Fibroblast of lung (primary cell): Measurements from ENCODE around the gene UST. TPM values are rescaled to one million over a fixed set of nuclear protein-coding genes. Genes with fewer than 3 reads are reported as not detected.

ENCODE experiments used
- DNase-seq, 2 donors: peaks; one replicate each; pipeline versions ENCODE4 v3.0.0 to v3.0.0-alpha.2; 2010; ENCODE audit warnings: low read depth in 2 of 2
- H2AFZ ChIP-seq: 2 replicates; pipeline ENCODE4 v1.5.1; 2012; ENCODE audit warnings: low read length, control low read depth, inconsistent platforms
- H3K27ac ChIP-seq: 2 replicates; pipeline ENCODE4 v1.5.1; 2011; ENCODE audit warnings: low read length, control low read depth; ENCODE audit not compliant: insufficient read depth
- H3K27me3 ChIP-seq: 2 replicates; pipeline ENCODE4 v1.5.1; 2011; ENCODE audit warnings: mild to moderate bottlenecking, low read length; ENCODE audit not compliant: control insufficient read depth, insufficient read depth
- H3K36me3 ChIP-seq: 2 replicates; pipeline ENCODE4 v1.5.1; 2011; ENCODE audit warnings: low read length; ENCODE audit not compliant: control insufficient read depth, insufficient read depth
- H3K4me1 ChIP-seq: 2 replicates; pipeline ENCODE4 v1.5.1; 2011; ENCODE audit warnings: low read length; ENCODE audit not compliant: control insufficient read depth, insufficient read depth; ENCODE audit errors: extremely low read depth
- H3K4me2 ChIP-seq: 2 replicates; pipeline ENCODE4 v1.5.1; 2011; ENCODE audit warnings: low read length, control low read depth; ENCODE audit not compliant: insufficient read depth; ENCODE audit errors: extremely low read depth
- H3K4me3 ChIP-seq, 4 experiments: fragments of 200-600 bp in 1 of 4; sonication (generic) in 1 of 4; replicated peaks in 1 of 4; 2 replicates each; pipeline ENCODE4 v1.5.1; 2011 to 2016; ENCODE audit warnings: low read length in 4 of 4, low read depth in 3 of 4, mild to moderate bottlenecking in 3 of 4, control low read depth in 2 of 4, inconsistent platforms in 1 of 4, mixed read lengths in 1 of 4; ENCODE audit not compliant: insufficient read depth in 1 of 4; ENCODE audit errors: control extremely low read depth in 1 of 4
- H3K79me2 ChIP-seq: 2 replicates; pipeline ENCODE4 v1.5.1; 2012; ENCODE audit warnings: mild to moderate bottlenecking, low read length, inconsistent platforms; ENCODE audit not compliant: control insufficient read depth, insufficient read depth
- H3K9ac ChIP-seq: 2 replicates; pipeline ENCODE4 v1.5.1; 2011; ENCODE audit warnings: mild to moderate bottlenecking, low read length, control low read depth; ENCODE audit not compliant: insufficient read depth
- H3K9me3 ChIP-seq: 2 replicates; pipeline ENCODE4 v1.5.1; 2012; ENCODE audit warnings: low read depth, low read length; ENCODE audit not compliant: control insufficient read depth, insufficient read depth
- H4K20me1 ChIP-seq: 2 replicates; pipeline ENCODE4 v1.5.1; 2011; ENCODE audit warnings: low read length; ENCODE audit not compliant: control insufficient read depth, insufficient read depth; ENCODE audit errors: extremely low read depth
- EZH2 ChIP-seq: IDR thresholded peaks from 2 replicates; pipeline ENCODE4 v1.5.1; 2012; ENCODE audit warnings: low read length, control low read depth, mild to moderate bottlenecking; ENCODE audit errors: missing control alignments
- polyA plus RNA-seq, 2 donors: library from polyadenylated mRNA; depleted of rRNA in 1 of 2; stranded (reverse) in 1 of 2; unstranded in 1 of 2; fragments of >200 nt; gene quantifications; 2 replicates each; pipeline ENCODE4 v1.2.1, GENCODE V29; 2011 to 2012; ENCODE audit warnings: missing spikeins in 1 of 2
- total RNA-seq: library from RNA; depleted of rRNA; stranded (reverse); fragments of >200 nt; gene quantifications from 2 replicates; pipeline ENCODE4 v1.2.1, GENCODE V29; 2014
- TF ChIP-seq, protein P1 (sequence below), 2 donors: IDR thresholded peaks in 1 of 2; conservative IDR thresholded peaks in 1 of 2; 1 replicate in 1 of 2; 2 replicates in 1 of 2; pipeline ENCODE4 v1.5.1; 2011 to 2012; ENCODE audit warnings: low read length in 2 of 2, control low read depth in 1 of 2, inconsistent platforms in 1 of 2, low read depth in 1 of 2, mild to moderate bottlenecking in 1 of 2

The UST gene
- total and polyA plus RNA-seq, 2 donors (not counting 1 experiment from before 2014, with no cell fraction given), result 6.8 to 19.5 TPM

DNA sequence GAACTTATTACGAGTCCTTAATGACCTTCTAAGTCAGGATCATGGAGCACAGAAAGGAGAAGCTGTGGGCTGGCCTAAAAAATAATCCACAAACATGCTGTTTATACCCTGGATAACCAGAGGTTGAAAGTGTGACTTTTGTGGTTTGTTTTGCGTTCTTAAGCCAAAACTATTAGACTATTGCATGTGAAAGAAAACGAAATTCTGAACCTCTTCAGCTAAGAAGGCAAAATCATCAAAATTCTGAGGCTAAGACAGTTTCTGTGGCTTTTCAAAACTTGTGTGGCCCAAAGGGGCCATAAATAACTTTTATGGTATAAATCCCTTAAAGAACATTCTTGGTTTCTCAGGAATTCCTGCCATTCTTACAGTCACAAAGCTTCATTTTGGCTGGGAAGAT lies 251.0 kb downstream of the UST start:
- Histone ChIP-seq H3K27me3 (no peaks in the 10 kb centered on the region), H3K27ac (no peak overlapping the region), H4K20me1 (no peaks in the 10 kb centered on the region), H3K4me1 (peaks cover 11% of the 10 kb centered on the region), H3K4me2 (no peak overlapping the region), H2AFZ (no peak overlapping the region), H3K36me3 (no peaks in the 10 kb centered on the region), H3K9ac (no peak overlapping the region), H3K9me3 (no peaks in the 10 kb centered on the region), H3K79me2 (no peaks in the 10 kb centered on the region), H3K4me3 (no peak overlapping the region)
- DNase-seq, result peak; percentile 67 to 87
- no peak for TF ChIP-seq EZH2
- TF ChIP-seq, protein P1, sequence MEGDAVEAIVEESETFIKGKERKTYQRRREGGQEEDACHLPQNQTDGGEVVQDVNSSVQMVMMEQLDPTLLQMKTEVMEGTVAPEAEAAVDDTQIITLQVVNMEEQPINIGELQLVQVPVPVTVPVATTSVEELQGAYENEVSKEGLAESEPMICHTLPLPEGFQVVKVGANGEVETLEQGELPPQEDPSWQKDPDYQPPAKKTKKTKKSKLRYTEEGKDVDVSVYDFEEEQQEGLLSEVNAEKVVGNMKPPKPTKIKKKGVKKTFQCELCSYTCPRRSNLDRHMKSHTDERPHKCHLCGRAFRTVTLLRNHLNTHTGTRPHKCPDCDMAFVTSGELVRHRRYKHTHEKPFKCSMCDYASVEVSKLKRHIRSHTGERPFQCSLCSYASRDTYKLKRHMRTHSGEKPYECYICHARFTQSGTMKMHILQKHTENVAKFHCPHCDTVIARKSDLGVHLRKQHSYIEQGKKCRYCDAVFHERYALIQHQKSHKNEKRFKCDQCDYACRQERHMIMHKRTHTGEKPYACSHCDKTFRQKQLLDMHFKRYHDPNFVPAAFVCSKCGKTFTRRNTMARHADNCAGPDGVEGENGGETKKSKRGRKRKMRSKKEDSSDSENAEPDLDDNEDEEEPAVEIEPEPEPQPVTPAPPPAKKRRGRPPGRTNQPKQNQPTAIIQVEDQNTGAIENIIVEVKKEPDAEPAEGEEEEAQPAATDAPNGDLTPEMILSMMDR (conservative IDR thresholded peaks at IDR 0.05 in 1 of 2, IDR thresholded peaks at IDR 0.05 in 1 of 2; ENCODE audit: low read depth in 1 of 2, low read length in 2 of 2), result no peak

DNA sequence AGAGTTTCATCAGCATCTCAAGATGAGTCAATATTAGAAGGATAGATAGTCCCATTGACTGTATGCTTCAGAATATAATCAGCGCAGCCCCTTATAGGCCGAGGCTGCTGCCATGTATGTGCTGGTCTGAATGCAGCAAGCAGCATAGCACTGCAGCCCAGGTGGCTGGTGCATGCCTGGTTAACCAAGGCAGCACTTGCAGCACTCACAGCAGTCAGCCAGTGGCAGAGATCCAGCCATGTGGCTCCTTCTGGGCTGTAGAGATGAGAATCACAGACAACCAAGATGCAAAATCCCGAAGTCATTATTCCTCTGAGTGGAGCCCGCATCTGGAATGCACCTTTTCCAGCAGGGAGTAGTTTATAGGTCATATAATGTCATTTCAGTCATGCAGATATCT lies 251.9 kb downstream of the UST start:
- Histone ChIP-seq H3K9me3 (no peaks in the 10 kb centered on the region), H3K27me3 (no peaks in the 10 kb centered on the region), H3K36me3 (no peaks in the 10 kb centered on the region), H3K27ac (no peak overlapping the region), H3K4me2 (no peak overlapping the region), H3K4me1 (peaks cover 11% of the 10 kb centered on the region), H3K9ac (no peak overlapping the region), H3K79me2 (no peaks in the 10 kb centered on the region), H2AFZ (no peak overlapping the region), H3K4me3 (no peak overlapping the region), H4K20me1 (no peaks in the 10 kb centered on the region)
- peak in 1 of 2 donors; percentile 45 for DNase-seq
- TF ChIP-seq EZH2, result no peak
- TF ChIP-seq, protein P1 (conservative IDR thresholded peaks at IDR 0.05 in 1 of 2, IDR thresholded peaks at IDR 0.05 in 1 of 2; ENCODE audit: low read depth in 1 of 2, low read length in 2 of 2), result no peak

DNA sequence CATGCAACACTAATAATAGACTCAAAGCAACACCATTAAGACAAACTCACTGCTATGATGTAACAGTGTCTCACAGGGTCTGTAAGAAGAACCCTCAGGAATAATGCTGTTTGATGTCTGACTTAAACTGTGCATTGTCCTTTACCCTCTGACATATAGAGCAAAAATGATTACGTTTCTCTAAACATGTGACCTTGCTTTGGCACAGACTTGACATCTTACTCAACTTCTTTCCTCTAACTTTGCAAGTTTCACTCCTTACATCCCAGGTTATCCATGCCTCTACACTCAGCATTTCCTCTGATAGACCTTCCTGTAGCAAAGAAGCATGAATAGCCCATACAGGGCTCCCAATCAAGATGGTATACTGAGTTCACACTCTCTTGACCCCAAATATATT lies 252.7 kb downstream of the UST start:
- Histone ChIP-seq H3K4me1 (peaks cover 11% of the 10 kb centered on the region), H3K9ac (no peak overlapping the region), H3K79me2 (no peaks in the 10 kb centered on the region), H2AFZ (no peak overlapping the region), H3K27me3 (no peaks in the 10 kb centered on the region), H3K4me3 (no peak overlapping the region), H4K20me1 (no peaks in the 10 kb centered on the region), H3K36me3 (no peaks in the 10 kb centered on the region), H3K9me3 (no peaks in the 10 kb centered on the region), H3K4me2 (peak overlapping the region; percentile 26), H3K27ac (peak overlapping the region; percentile 8)
- DNase-seq, result peak; percentile 45 to 82
- TF ChIP-seq, protein P1 (conservative IDR thresholded peaks at IDR 0.05 in 1 of 2, IDR thresholded peaks at IDR 0.05 in 1 of 2; ENCODE audit: low read depth in 1 of 2, low read length in 2 of 2), result no peak
- TF ChIP-seq EZH2, result no peak
